Germinal center (tissue), 1 donor: ENCODE results near the gene GALNT14.

Experiments
- DNase-seq: peaks from one replicate; pipeline ENCODE4 v3.0.0; 2012; ENCODE audit warnings: mixed read lengths, low spot score

GALNT14 gene

DNA sequence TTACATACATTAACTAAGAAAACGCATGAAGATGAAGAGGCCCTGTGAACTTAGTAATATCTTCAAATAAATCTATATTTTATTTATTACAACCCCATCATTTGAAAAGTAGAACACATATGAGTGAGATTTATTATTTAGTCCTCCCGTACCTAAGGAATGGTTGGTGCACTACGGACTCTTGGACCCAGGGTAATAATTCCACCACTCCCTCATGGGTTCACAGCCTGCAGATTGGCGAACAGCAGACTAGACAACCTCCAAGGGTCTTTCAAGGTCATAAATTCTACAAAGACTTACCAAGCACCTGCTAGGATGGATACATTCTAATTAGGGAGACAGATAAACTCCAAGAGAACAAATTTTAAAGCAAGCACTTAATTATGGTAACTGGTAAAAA, 51.6 kb downstream of the GALNT14 start:
- DNase-seq, result no peak

DNA sequence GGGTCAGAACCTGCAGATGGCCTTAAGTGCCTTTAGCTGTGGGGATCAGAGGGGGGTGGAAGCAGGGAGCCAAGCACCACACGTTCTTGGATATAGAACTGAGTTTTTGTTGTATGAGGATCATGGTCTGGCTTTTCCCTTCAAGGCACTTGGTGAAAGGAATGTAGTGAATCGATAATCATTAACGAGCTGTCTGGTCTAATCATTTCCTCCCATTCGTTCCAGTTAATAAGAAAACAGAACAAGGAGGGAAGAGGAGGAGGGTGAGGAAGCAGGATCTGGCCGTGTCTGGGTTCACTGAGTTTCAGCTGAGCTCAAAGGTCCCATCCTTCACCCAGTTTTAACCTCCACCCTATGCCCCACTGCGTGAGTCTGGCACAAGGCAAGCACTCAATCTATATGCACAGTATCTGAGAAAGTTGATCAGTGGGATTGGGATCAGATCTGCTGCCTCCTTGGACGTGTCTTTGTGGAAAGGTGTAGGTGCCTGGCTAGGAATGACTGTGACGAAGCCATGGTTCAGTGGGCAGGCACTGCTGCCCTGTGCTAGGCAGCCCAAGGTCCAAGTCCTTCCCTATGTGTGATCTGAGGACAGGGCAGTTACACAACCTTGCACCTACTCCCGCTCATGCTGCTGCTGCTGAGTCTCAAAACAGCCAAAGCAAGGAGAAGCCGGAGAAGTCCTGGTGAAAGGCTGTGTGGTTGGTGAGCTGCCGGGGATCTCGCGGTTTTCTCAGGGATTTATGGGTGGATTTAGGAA, 54.8 kb downstream of the GALNT14 start:
- DNase-seq, result no peak

DNA sequence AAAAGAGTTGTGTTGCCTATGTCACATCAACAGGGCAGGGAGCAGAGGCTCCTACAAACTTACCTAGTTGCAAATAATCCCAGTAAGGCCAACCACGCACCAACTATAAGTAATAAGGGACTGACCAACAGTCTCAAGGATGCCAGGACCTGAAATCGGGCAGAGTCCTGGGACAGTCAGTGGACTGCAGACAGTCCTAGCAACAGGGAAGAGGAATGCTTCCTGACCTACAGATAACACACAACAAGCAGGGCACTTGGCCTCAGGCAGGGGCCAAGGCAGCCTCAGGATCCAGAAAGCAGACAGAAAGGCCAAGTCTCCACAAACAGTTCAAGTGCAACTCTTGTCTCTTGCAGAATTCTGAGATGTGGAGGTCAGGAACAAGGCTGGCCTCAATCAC, 56.2 kb downstream of the GALNT14 start:
- no peak for DNase-seq

DNA sequence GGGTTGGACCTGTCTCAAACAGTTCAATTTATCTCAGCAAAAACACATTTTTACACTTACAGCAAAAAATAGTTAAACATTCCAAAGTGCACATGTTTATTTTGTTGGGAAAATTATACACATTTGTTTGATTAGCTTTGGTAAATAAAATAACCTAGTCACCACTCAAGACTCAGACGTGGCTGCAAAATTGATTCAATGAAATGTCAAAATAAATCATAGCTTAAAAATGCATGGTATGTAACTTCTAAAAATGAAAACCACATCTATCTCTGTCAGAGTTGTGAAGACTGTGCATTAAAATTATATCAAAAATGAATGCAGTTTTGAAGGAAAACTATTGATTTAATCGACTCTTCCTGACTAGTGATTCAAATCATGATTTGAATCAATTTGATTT, 56.7 kb downstream of the GALNT14 start:
- no peak for DNase-seq

DNA sequence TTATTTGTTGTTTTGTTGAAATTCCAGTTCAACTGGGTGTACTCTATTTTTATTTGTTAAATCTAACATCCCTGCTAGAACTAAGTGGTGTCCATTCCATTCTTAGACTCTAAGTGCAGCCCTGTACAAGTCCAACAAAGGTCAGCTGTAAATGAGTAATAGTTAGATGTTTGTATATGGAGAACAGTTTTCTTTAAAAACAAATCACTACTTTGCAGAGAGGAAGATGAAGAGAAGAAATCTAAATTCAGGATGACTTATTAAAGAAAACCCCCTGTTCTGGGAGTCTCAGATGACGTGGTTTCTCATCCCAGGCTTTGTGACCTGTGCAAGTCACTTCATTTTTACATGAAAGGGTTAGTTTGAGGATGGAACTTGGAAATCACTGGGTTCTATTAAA, 57.9 kb downstream of the GALNT14 start:
- no peak for DNase-seq

DNA sequence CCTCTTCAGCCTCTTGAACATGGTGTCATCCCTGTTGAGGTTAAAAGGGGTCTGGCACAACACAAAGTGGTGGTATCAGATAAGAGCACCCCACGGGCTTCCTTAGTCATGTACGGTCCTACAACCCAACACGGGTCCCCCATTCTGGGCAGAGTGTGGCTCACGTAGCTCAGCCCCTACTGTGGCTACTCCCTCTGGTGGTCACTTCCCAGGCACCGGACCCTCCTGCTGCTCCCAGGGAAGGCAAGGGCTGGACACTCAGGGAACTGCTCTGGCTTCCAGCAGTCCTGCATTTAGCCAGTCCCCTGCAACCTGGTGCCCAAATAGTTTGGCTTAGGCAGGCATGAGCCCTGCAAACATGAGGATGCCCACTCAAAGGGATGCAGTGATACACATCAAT, 58.6 kb downstream of the GALNT14 start:
- DNase-seq, result no peak

DNA sequence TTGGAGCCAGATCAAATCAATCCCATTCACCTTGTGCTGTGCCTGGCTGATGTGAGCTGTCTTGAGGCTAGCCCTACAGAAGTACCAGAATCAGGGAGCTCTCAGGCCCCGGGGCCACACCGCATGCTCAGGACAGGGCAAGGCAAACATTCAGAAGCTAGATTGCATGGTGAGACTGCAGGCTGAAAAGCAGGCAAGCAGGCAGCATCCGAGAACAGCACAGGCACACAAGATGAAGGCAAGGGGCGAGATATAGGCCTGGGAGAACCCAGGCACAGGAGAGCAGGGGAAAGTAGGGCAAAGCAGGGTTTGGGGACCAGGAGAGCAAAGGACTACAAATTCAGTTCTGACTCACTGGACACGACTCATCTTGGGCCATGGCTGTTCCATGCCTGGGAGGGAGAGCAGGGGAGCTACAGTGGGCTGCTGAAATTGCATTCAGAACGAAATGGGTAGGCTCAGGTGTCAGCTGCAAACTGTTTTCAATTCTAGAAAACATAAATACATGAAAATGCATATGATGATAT, 59.6 kb downstream of the GALNT14 start:
- DNase-seq, result no peak

DNA sequence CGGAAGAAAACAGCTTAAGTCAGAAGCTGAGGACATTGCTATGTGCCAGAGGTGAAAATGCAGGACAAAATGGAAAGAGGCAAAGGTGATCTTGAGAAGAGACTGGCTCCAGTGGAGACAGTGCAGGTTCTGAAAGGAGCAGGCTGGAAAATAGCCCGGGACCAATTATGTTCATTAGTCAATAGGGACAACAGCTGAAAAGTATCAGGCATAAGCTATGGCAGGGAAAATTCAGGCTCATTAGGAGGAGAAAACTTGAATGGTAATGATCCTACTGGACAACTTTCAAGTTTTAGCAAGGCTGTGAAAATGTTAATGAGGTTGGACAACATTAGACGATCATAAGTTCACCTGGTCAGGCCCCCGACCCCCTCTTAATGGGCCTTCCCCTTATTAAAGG, 60.2 kb downstream of the GALNT14 start:
- no peak for DNase-seq

DNA sequence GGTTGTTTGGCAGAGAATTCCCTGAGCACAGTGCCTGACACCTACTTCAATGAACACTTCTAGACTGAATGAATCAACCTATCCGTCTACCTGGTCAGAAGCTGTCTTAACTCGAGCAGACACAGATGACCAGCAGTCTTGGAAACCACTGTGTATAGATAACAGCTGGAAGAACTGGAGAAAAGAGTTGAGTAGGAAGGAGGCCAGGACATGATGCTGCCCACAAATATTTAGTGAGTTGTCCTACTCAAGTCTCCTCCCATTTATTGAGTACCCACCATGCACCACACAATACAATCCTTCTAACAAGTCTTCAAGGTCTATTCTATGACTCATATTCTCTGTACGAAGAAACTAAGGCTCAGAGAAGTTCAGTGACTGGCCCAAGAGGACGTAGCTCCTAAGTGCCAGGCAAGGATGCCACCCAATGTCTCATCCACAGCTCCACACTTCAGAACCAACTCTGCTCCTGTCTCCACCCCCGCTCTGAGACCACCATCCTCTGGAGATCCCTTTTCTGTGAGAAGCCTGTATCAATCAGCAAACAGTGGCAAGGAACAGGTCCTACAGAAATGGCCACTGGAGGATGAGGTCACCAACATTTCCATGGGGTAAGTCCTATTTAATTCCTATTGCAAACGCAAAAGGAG, 62.2 kb downstream of the GALNT14 start:
- DNase-seq, result no peak

DNA sequence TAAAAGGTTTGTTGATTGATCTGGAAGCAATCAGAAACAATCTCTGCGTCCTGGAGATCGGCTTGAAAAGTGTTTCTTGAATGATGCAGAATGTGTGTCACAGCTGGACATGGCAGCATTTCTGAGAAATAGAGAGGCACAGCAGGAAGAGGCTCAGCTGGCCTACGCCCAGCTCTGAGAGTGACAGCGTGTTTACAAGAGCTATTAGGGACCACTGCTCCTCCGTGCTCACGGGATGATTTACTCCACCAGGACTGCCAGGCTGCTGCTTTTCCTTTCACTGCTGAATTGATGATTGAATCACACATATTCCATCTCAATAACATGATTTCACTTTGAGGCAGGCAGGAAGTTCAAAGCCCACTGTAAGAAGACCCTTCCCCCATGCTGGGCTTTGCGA, 62.8 kb downstream of the GALNT14 start:
- no peak for DNase-seq

DNA sequence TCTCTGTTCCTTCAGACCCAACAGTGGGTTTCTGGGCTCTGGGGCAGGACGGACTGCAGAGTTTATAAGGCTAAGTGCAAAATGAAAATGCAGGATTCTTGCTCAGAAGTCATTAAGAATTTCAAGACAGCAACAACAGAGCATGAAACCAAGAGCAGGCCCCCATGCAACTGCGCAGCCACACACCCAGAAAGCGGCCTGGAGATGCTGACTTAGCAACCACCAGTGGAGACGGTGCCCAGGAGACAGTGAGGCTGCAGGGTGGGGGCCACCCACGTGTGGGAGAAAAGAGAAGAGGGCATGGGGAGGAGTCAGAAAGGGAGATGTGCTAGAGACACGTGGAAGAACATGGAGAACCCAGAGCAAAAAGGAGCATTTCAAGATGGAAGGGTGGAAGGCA, 66.5 kb downstream of the GALNT14 start:
- DNase-seq, result no peak

DNA sequence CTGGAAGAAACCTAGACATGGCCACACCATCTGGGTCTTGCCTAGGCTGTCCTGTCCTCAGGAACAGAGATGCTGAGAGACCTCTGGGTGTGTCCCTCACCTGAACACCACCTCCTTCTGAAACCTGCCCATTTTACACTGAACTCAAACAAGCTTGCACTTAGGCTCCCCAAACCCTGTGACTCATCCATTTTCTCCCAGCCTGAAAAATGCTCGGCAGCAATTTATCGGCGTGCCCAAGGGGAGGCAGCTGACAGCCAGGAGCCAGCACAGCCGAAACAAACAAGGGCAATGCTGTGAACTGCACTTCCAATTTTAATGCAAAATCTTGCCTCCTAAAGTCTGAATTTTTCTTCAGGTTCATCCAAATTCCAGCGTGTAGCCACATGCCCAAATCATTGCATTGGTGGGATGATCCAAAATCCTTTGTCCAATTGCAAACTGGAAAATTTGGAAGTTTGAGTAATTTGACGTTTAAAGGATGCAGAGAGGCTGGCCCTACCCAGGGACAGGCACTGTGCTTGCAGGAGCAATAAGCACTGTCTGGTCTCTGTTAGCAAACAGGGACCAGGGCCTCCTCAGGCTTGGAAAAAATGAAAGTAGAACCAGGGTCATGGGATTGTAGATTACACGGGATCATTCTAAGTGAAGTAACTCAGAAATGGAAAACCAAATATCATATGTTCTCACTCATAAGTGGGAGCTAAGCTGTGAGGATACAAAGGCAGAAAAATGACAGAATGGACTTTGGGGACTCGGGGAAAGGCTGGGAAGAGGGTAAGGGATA, 67.7 kb downstream of the GALNT14 start:
- DNase-seq, result no peak

DNA sequence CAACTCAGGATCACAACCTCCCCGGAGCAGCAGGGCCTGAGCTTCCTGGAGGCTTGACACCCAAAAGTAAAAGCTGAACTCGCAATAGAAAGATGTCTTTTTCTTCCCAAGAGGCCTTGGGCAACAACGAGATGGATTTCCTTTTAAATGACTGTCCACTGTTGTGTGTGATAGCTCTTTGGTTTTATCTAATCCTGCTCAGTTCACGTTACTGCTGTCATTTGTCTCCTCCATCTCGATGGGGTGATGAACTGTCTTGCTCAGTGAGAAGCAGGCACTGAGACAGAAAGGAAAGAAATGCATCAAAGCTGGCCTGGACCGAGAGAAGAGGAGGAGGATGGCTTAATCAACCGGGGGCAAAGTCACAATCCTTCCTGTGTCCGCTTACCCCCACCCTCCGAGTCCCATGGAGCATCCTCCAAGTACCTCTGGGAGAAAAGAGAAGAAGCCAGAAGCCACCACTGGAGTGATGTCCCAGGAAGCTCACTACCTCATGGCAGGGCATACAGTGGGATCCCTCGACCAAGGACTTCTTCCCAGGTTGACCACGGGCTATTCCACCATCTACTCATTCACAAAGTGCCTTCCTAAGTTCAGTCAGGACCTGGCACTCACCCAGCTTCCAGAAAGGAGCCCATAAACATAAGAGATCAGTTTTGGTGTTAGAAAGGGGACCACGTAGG, 68.5 kb downstream of the GALNT14 start:
- DNase-seq, result no peak

DNA sequence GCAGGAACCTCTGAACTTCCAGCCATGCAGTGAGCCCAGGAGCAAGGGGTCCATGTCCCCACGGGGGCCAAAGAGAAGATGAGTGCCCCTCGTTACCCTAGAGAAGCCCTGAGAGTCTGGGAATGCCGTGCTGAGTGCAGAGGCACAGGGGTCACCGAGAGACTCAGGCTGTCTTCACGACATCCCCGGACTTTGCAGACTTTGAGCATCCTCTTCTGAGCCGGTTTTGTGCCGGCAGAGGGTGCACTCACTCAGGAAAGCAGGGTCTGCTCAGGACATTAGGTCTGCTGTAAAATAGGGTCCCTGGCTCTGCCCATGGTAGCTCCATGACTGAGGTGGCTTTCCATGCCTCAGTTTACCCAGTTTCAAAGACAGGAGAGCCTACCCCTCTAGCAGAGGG, 71.0 kb downstream of the GALNT14 start:
- DNase-seq, result no peak

DNA sequence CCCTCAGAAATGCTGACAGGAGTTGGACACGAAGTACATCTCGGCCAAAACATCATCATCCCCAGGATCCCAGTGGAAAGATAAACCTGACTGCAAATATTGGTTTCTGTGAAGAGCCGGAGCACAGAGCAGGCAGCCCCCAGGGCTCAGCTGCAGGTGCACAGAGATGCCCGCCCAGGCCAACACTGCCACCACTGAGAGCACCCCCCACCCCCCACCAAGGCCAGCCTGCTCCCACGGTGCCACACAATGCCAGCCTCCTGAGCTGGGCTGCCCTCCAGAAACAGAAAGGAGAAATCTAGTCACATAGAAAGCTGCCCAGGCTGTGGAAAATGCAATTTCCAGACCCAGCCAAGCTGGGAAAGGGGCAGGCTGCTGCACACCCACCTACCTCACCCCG, 71.7 kb downstream of the GALNT14 start:
- no peak for DNase-seq

DNA sequence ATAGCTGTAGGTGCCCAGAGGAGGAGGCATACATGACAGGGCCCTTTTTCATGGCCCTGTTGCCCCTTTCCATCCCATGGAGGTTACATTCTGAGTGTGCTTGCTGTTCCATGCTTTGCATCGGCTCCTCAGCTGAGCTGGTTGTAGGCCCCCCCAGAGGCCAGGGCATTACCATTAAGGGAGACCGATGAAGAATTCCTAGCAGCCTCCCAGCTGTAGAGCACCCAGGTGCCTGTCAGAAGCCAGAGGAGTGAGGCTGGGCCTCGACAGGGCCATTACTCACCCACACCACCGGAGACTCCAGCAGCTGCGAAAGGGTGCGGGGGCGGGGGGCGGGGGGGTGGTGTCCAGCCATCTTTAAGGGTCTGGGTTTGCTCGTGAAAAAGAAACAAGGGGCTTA, 72.2 kb downstream of the GALNT14 start:
- DNase-seq, result no peak

DNA sequence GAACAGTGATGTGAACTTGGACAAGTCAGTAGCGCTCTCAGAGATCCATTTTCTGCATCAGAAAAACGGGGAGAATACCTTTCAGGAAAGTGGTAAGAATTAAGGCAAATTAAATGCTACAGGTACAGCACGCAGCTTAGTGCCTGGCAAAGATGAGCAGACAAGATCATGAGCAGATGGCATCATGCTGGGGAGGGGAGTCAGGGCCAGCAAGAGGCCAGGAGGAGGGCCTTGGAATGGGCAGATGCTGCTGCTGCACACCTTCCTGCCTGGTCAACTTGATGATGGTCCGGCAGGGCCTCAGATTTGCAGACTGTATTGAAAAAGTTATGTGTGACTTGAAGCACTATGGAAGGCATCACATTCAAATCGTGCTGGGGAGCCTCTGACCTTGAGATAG, 72.9 kb downstream of the GALNT14 start:
- DNase-seq, result no peak

DNA sequence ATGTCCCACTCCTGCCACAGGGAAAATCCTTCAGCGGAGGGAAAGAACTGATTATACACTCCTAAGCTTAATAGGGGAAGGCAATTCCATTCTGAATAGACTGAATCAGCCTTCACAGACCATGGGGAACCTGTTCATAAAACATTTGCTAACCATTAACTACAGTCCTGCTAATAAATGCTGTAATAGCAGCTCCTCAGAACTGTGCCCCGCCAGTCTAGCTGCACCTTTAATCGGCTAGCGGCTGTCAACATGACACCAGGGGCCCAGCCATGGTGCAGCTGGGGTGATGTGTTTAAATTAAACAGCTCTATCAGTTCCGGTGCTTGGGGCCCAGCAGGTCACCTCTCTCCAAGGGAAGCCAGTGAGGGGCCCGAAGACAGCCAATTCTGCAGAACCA, 77.8 kb downstream of the GALNT14 start:
- no peak for DNase-seq

DNA sequence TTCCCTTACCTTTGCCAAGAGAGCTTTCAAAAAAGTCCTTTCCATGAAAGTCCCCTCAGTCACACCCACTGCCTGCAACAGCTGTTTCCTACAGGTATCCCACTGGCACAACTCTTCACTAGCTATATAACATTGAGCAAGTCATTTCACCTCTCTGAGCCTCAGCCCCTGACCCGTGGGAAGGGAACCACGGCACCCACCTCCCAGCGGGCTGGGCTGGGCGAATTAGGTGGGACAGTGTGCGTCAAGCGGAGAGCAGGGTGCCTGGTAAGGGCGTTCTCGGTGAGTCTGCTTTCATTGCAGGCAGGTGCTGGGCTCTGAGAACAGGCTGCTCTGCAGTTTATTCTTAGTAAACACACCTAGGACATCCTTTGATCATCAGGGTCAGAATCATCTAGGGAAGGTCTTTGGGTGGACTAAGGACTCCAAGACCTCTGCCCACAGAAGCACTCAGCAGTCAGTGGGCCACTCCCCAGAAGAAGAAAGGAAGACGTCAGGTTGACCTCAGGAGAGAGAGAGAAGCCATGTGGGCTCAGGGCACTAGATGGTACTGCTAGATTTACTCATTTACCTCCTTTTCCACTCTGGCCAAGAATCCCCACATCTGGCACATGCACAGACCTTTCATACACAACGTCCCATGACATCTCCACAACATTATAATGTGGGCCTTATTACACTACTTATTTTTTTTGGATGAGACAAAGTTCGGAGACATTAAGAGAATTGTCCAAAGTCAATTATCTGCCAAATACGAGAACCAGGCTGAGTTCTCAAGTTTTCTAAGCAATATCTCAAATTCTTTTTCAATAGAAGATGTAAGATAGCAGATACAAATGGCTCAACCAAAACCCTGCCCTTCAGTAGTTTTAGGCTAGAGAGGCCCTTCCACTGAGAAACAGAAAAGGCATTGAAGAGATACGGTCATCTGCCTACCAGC, 79.9 kb downstream of the GALNT14 start:
- DNase-seq, result no peak

DNA sequence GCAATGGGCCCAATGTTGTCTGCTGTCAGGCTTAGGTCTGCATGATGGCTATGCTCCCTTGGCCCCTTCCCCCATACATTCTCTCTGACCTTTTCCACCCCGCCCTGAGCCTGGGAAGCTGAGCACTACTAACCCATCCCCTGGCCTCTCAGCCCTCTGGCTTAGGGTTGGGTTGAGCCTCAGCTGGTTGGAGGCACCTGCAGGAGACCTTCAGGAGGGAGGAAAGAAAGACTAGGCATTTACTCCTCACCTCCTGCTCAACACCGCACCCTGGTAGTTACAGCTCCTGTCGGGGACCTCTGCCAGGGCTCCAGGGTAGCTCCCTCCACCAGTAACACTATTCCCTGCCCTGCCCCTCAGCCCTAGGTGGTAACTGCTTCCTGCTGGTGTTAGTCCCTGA, 80.5 kb downstream of the GALNT14 start:
- DNase-seq, result no peak

DNA sequence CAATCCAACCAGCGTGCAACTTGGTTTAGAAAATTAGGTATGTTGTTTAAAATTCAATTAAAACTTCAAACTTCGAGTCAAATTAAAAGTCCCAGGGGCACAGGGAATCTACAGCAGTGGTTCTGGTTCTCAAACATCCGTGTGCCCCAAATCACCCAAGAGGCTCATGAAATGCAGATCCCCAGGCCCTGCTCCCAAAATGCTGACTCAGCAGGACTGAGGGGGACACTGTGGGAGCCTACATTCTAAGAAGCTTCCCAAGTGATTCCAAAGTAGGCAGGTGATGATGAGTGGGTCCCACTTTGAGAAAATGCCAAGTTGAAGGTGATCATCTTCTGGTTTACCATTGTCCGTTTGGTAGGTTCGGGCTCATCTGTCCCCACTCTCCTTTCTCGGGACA, 82.3 kb downstream of the GALNT14 start:
- DNase-seq, result no peak
